HepG2 (cell line): Measurements from ENCODE around the gene TFF1. TPM values are rescaled to one million over a fixed set of nuclear protein-coding genes. Genes with fewer than 3 reads are reported as not detected.

Experiments
- ATAC-seq: fragments of 200-7000 bp; cut with Tn5 transposase; 3 replicates; pipeline ENCODE4 v1.9.1; 2020; ENCODE audit warnings: mild to moderate bottlenecking, moderate library complexity
- BruUV-seq: library from RNA; stranded (reverse); fragments of 400-500 nt; replicated peaks from 2 replicates; lab custom pipeline; 2021; lab: Mats Ljungman, UMichigan
- CTCF ChIA-PET: fragments of 300-600 bp; formaldehyde crosslinking; extraction: SDS; loops from one replicate; lab custom pipeline; 2021; ENCODE audit warnings: low total read pairs, inconsistent platforms, low intra/inter-chr PET ratio; lab: Yijun Ruan, JAX
- POLR2A ChIA-PET: fragments of 350-600 bp; sonication (Branson Sonifier 250); formaldehyde crosslinking; loops from one replicate; lab custom pipeline; 2020; ENCODE audit warnings: antibody characterized with exemption, inconsistent platforms; lab: Yijun Ruan, JAX
- DNase-seq: peaks from one replicate; pipeline ENCODE4 v3.0.0-alpha.2; 2015; ENCODE audit warnings: low spot score
- FAIRE-seq: peaks from 3 replicates; lab custom pipeline; 2011; peaks lifted over from hg19 to GRCh38; lab: Jason Lieb, UNC
- H2AFZ ChIP-seq: one replicate; pipeline ENCODE4 v1.6.1; 2011; ENCODE audit warnings: low read length, inconsistent platforms
- H3K27ac ChIP-seq: fragments of 300-600 bp; 3 replicates; pipeline ENCODE4 v1.8.0; 2011; ENCODE audit warnings: mixed run types, mild to moderate bottlenecking, mixed read lengths, low read length, inconsistent platforms; ENCODE audit not compliant: insufficient read depth; ENCODE audit errors: extremely low read length
- H3K27me3 ChIP-seq, 2 experiments: fragments of 200-600 bp in 1 of 2; 2 replicates in 1 of 2; 3 replicates in 1 of 2; pipeline versions ENCODE4 v1.6.0 to v1.8.0; 2011; ENCODE audit warnings: low read length in 2 of 2, mild to moderate bottlenecking in 2 of 2, moderate library complexity in 2 of 2, inconsistent platforms in 1 of 2; ENCODE audit not compliant: insufficient read depth in 2 of 2, control insufficient read depth in 1 of 2
- H3K36me3 ChIP-seq, 2 experiments: fragments of 200-600 bp in 1 of 2; replicated peaks in 1 of 2; 2 replicates in 1 of 2; 3 replicates in 1 of 2; pipeline versions ENCODE4 v1.5.1 to v1.8.0; 2011; ENCODE audit warnings: low read length in 2 of 2, inconsistent platforms in 1 of 2; ENCODE audit not compliant: insufficient read depth in 2 of 2, control insufficient read depth in 1 of 2
- H3K4me1 ChIP-seq: 2 replicates; pipeline ENCODE4 v1.5.1; 2012; ENCODE audit warnings: low read length, inconsistent platforms; ENCODE audit not compliant: insufficient read depth
- H3K4me2 ChIP-seq: 2 replicates; pipeline ENCODE4 v1.6.0; 2011; ENCODE audit warnings: low read depth, low read length, inconsistent platforms
- H3K4me3 ChIP-seq, 3 experiments: fragments of 200-600 bp in 1 of 3; sonication (generic), shearing (Covaris generic) in 1 of 3; replicated peaks in 1 of 3; 2 replicates each; pipeline ENCODE4 v1.5.1; 2011 to 2016; ENCODE audit warnings: low read length in 3 of 3, inconsistent platforms in 2 of 3, low read depth in 2 of 3, mild to moderate bottlenecking in 2 of 3, control low read depth in 1 of 3, mixed read lengths in 1 of 3; ENCODE audit not compliant: insufficient read depth in 1 of 3
- H3K79me2 ChIP-seq: one replicate; pipeline ENCODE4 v1.6.1; 2011; ENCODE audit warnings: low read length, inconsistent platforms; ENCODE audit not compliant: insufficient read depth
- H3K9ac ChIP-seq: 2 replicates; pipeline ENCODE4 v1.6.0; 2011; ENCODE audit warnings: mild to moderate bottlenecking, low read depth, low read length, inconsistent platforms; ENCODE audit not compliant: insufficient read depth
- H3K9me3 ChIP-seq: 2 replicates; pipeline ENCODE4 v1.5.1; 2012; ENCODE audit warnings: mild to moderate bottlenecking, low read length
- H4K20me1 ChIP-seq: 2 replicates; pipeline ENCODE4 v1.6.0; 2011; ENCODE audit warnings: inconsistent platforms, mild to moderate bottlenecking, low read length, moderate library complexity; ENCODE audit not compliant: insufficient read depth
- IKZF1 ChIP-seq: fragments of 450-650 bp; IDR thresholded peaks from 2 replicates; pipeline ENCODE4 v1.7.1; 2016
- MLX ChIP-seq: IDR thresholded peaks from 2 replicates; pipeline ENCODE4 v1.6.1; 2016
- MYC ChIP-seq: sonication (generic); formaldehyde crosslinking; IDR thresholded peaks from 2 replicates; pipeline ENCODE4 v1.9.0; 2021; ENCODE audit warnings: missing genetic modification reagents, borderline replicate concordance
- NCOA5 ChIP-seq: sonication (generic); formaldehyde crosslinking; IDR thresholded peaks from 2 replicates; pipeline ENCODE4 v1.4.0; 2020; ENCODE audit warnings: missing genetic modification reagents
- ZNF883 ChIP-seq: sonication (generic); formaldehyde crosslinking; IDR thresholded peaks from 2 replicates; pipeline ENCODE4 v1.5.1; 2020; ENCODE audit warnings: mild to moderate bottlenecking, missing genetic modification reagents; ENCODE audit errors: not compliant biosample characterization
- ZSCAN9 ChIP-seq: IDR thresholded peaks from 2 replicates; pipeline ENCODE4 v1.6.1; 2016; ENCODE audit warnings: borderline replicate concordance
- WGBS: methylation state at CpG from one replicate; pipeline ENCODE4 v1.1.6; 2017; ENCODE audit warnings: low lambda C conversion rate; 5-methylcytosine and 5-hydroxymethylcytosine counted together
- in situ Hi-C: cut with HindIII; loops from 2 replicates; pipeline ENCODE4 v1.10.0; 2017; ENCODE audit warnings: low pct_unique_long_range_greater_than_20kb; ENCODE audit not compliant: extremely low pct_ligation_motif_present
- intact Hi-C: fragments of 100-400 bp; cut with micrococcal nuclease; formaldehyde crosslinking; loops from one replicate; pipeline ENCODE4 v1.10.0; 2022; ENCODE audit not compliant: unreplicated experiment
- polyA plus RNA-seq, 8 experiments: library from polyadenylated mRNA; depleted of rRNA in 3 of 8; stranded (reverse) in 7 of 8; unstranded in 1 of 8; fragments of >200 nt; fragmentation: Illumina TruSeq in 4 of 8; extraction: Trizol in 4 of 8; gene quantifications; 2 replicates each; pipeline versions ENCODE4 v1.2.1 to v1.2.3, GENCODE V29; 2011 to 2016; ENCODE audit warnings: low read depth in 4 of 8, missing spikeins in 1 of 8, mixed read lengths in 1 of 8; ENCODE audit not compliant: insufficient read depth in 1 of 8
- total RNA-seq, 5 experiments: library from RNA; depleted of rRNA; stranded (reverse); fragments of >200 nt; fragmentation: Illumina TruSeq; extraction: Trizol; gene quantifications; 2 replicates each; pipeline ENCODE4 v1.2.3, GENCODE V29; 2016; ENCODE audit warnings: low read depth in 1 of 5
- TF ChIP-seq, protein P1 (sequence below): sonication (generic); formaldehyde crosslinking; IDR thresholded peaks from 2 replicates; pipeline ENCODE4 v1.8.1; 2023; ENCODE audit warnings: missing genetic modification reagents, inconsistent platforms, borderline replicate concordance

TFF1 gene
- total and polyA plus RNA-seq, 2 of the 13 experiments (the other 11 are each of a cell fraction or from before 2014, with no cell fraction given) = 0.24 to 19.4 TPM

DNA sequence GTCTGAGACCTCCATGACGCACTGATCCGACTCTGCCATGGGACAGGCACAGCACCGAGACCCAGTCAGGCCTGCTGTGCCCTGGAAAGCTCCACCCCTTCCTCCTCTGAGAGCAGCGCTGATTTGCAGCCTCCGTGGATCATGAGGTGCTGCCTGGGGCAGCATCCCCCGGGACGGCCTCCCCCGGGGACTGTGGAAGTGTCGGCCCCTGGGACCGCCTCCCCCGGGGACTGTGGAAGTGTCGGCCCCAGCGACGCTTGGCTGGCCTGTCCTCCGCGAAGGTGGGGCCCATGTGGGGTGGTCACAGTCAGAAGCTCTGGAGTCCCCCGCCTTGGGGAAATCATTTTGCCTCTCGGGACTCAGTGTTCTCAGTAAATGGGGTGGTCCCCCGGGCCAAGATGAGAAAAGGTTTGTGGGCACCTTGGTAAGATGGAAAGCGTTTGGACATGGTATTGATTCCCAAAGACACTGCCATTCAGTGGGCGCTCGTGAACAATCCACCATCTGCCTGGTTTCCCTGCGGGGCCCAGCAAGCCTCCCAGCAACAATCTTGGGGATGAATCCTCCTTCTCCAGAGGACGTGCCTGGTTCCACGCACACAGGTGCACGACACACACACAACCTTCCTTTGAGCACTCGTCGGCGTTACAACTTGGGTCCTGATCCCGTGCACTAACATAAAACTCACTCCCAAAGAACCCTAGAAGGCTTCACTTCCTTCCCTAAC lies 18.6 kb downstream of the TFF1 start (continued):
- no peak for TF ChIP-seq ZNF883 (CRISPR knock-in tag)

DNA sequence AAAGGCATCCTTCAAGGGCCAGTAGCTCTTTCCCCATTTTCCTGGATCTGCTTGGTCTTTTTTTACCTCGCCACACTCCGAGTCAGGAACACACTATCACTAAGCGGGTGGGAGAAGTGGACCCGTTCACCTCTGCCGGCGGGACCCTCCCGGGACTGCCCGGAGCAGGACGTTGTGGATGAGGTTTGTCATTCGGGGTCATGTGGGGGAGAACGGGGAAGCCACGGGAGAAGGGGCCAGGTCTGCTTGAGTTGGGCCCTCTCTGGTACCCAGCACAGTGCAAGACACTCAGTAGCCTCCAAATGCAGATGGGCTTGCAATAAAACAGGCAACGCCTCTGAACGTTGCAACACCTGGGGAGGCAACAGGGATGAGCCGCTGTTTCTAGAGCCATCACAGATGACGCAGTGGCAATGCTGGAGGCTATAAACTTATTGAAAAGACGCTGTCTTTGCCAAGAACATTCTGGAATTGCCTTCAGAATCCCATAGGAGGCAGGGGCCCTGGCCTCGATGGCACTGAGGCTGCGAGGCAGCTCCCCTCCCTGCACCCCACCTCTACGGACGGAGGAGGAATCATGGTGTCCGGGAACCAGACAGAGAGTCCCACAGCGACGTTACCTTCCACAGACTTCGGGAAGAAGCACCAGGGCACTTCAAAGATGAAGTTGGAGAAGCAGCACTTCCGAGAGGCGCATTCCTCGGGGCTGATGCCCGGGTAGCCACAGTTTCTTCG lies 19.3 kb downstream of the TFF1 start:
- WGBS = 64% methylated on average over 22 of the region's 30 CpGs

More for the DNA sequence above, 19.3 kb downstream of the TFF1 start:
- Histone ChIP-seq H2AFZ (no peak overlapping the region), H3K4me2 (no peak overlapping the region), H3K27ac (no peak overlapping the region), H3K4me3 (no peak overlapping the region), H3K27me3 (peaks cover 0 to 22% of the 10 kb centered on the region in 2 experiments; a peak in 2 of 5 replicates), H3K9me3 (no peaks in the 10 kb centered on the region), H3K79me2 (no peaks in the 10 kb centered on the region), H3K36me3 (no peaks in the 10 kb centered on the region), H3K4me1 (peaks cover 16% of the 10 kb centered on the region), H3K9ac (no peak overlapping the region), H4K20me1 (no peaks in the 10 kb centered on the region)
- DNase-seq = no peak
- TF ChIP-seq IKZF1 (no peak), MYC (CRISPR knock-in tag) (no peak), ZSCAN9 (CRISPR knock-in tag) (no peak), MLX (no peak), NCOA5 (CRISPR knock-in tag) (no peak)
- TF ChIP-seq, protein P1, sequence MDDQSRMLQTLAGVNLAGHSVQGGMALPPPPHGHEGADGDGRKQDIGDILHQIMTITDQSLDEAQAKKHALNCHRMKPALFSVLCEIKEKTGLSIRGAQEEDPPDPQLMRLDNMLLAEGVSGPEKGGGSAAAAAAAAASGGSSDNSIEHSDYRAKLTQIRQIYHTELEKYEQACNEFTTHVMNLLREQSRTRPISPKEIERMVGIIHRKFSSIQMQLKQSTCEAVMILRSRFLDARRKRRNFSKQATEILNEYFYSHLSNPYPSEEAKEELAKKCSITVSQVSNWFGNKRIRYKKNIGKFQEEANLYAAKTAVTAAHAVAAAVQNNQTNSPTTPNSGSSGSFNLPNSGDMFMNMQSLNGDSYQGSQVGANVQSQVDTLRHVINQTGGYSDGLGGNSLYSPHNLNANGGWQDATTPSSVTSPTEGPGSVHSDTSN = no peak
- POLR2A ChIA-PET = no interaction called here
- CTCF ChIA-PET = no interaction called here
- no TSS peak for BruUV-seq
- FAIRE-seq = no peak
- ATAC-seq = no peak
- intact Hi-C loops (no loop called here), in situ Hi-C loops (no loop called here)
